Natural killer cell (primary cell): ENCODE measurements around the gene SECISBP2. TPM values are rescaled to one million over a fixed set of nuclear protein-coding genes. Genes with fewer than 3 reads are reported as not detected.
"Not testable (repeated sequence)": the region's sequence is repeated elsewhere in the genome, so short reads cannot be mapped to it uniquely, and the experiment has no call there.

Experiments used
- ATAC-seq, 3 donors: fragments of 150-1000 bp in 2 of 3; fragments of 200-7000 bp in 1 of 3; cut with Tn5 transposase; 1 replicate in 1 of 3; 2 replicates in 2 of 3; pipeline ENCODE4 v1.10.0; 2021; ENCODE audit warnings: mild to moderate bottlenecking in 2 of 3, moderate library complexity in 2 of 3
- DNase-seq, 2 donors: peaks; one replicate each; pipeline versions ENCODE4 v3.0.0 to v3.0.0-alpha.2; 2013 to 2021; ENCODE audit warnings: mixed read lengths in 1 of 2
- H3K27ac ChIP-seq: one replicate; pipeline ENCODE4 v1.5.1; 2013; ENCODE audit warnings: mild to moderate bottlenecking, low read length
- H3K27me3 ChIP-seq: one replicate; pipeline ENCODE4 v1.6.1; 2013; ENCODE audit warnings: low read length; ENCODE audit not compliant: control insufficient read depth, insufficient read depth
- H3K36me3 ChIP-seq: one replicate; pipeline ENCODE4 v1.6.1; 2013; ENCODE audit warnings: low read length; ENCODE audit not compliant: control insufficient read depth, insufficient read depth
- H3K4me1 ChIP-seq: one replicate; pipeline ENCODE4 v1.6.1; 2013; ENCODE audit warnings: low read length; ENCODE audit not compliant: control insufficient read depth, insufficient read depth
- H3K4me3 ChIP-seq: one replicate; pipeline ENCODE4 v1.5.1; 2013; ENCODE audit warnings: low read length
- H3K9me3 ChIP-seq: one replicate; pipeline ENCODE4 v1.6.1; 2013; ENCODE audit warnings: low read length; ENCODE audit not compliant: control insufficient read depth, insufficient read depth
- H3K27ac Mint-ChIP-seq, 2 donors: one replicate each; pipeline ENCODE4 v1.8.0; 2022; ENCODE audit warnings: mild to moderate bottlenecking in 2 of 2, mixed read lengths in 2 of 2, moderate library complexity in 1 of 2
- H3K27me3 Mint-ChIP-seq, 2 donors: one replicate each; pipeline ENCODE4 v1.8.0; 2022; ENCODE audit warnings: low read depth in 2 of 2, mixed read lengths in 2 of 2
- H3K36me3 Mint-ChIP-seq: one replicate; pipeline ENCODE4 v1.8.0; 2022; ENCODE audit warnings: mixed read lengths
- H3K4me1 Mint-ChIP-seq, 2 donors: one replicate each; pipeline ENCODE4 v1.8.0; 2022; ENCODE audit warnings: mixed read lengths in 2 of 2
- H3K4me3 Mint-ChIP-seq: one replicate; pipeline ENCODE4 v1.8.0; 2022; ENCODE audit warnings: mild to moderate bottlenecking, moderate library complexity, mixed read lengths
- H3K9me3 Mint-ChIP-seq, 2 donors: one replicate each; pipeline ENCODE4 v1.8.0; 2022; ENCODE audit warnings: mixed read lengths in 2 of 2
- WGBS: methylation state at CpG from one replicate; pipeline ENCODE4 v1.1.7; 2013; ENCODE audit warnings: missing lambda C conversion rate; ENCODE audit not compliant: insufficient coverage; 5-methylcytosine and 5-hydroxymethylcytosine counted together
- intact Hi-C: fragments of 100-400 bp; cut with micrococcal nuclease; formaldehyde crosslinking; loops from one replicate; pipeline ENCODE4 v1.14.2; 2022
- total RNA-seq, 4 donors: library from RNA; stranded (reverse); fragments of 120-200 nt in 1 of 4; gene quantifications; one replicate each; pipeline versions ENCODE4 v1.2.3 to v1.2.4, GENCODE V29; 2013 to 2022
- TF ChIP-seq, protein P1 (sequence below): fragments of 200-600 bp; IDR thresholded peaks from one replicate; pipeline ENCODE4 v1.8.0; 2022; ENCODE audit warnings: antibody characterized with exemption

The SECISBP2 gene
- 10 to 100 TPM; 79.5 to 95.8 (median 88.7) TPM for total RNA-seq
- total RNA-seq (2013), result 110 TPM

GRCh38 chr9:89318123-89319014 lies at the start of gene SECISBP2:
SECISBP2 (plus strand) TSS chr9:89318500; CDS start chr9:89318577, 77 bp downstream.
- DNase-seq (peak; percentile 96), ATAC-seq (peak; percentile 87 to 98 (median 92))
- Mint-ChIP-seq H3K36me3 (no peaks in the 10 kb centered on the region), H3K27me3 (no peaks in the 10 kb centered on the region), H3K4me3 (peak within 1 kb of the TSS; percentile 96), H3K9me3 (no peaks in the 10 kb centered on the region), H3K4me1 (peaks cover 34 to 38% of the 10 kb centered on the region in 2 donors), H3K27ac (peak within 1 kb of the TSS; percentile 94 to 98)
- intact Hi-C loops, result loop anchor here (1.0 to 2.0 kb wide), 3 partner anchors 8 to 230 kb away; no protein-coding TSS in a partner anchor
- Histone ChIP-seq H3K27me3 (no peaks in the 10 kb centered on the region), H3K36me3 (peaks cover 18% of the 10 kb centered on the region), H3K4me1 (peaks cover 16% of the 10 kb centered on the region), H3K9me3 (no peaks in the 10 kb centered on the region), H3K27ac (peak within 1 kb of the TSS; percentile 84), H3K4me3 (peak within 1 kb of the TSS; percentile 54)
- under 1% methylated on average over 91 of the region's 91 CpGs for WGBS
- TF ChIP-seq, protein P1, sequence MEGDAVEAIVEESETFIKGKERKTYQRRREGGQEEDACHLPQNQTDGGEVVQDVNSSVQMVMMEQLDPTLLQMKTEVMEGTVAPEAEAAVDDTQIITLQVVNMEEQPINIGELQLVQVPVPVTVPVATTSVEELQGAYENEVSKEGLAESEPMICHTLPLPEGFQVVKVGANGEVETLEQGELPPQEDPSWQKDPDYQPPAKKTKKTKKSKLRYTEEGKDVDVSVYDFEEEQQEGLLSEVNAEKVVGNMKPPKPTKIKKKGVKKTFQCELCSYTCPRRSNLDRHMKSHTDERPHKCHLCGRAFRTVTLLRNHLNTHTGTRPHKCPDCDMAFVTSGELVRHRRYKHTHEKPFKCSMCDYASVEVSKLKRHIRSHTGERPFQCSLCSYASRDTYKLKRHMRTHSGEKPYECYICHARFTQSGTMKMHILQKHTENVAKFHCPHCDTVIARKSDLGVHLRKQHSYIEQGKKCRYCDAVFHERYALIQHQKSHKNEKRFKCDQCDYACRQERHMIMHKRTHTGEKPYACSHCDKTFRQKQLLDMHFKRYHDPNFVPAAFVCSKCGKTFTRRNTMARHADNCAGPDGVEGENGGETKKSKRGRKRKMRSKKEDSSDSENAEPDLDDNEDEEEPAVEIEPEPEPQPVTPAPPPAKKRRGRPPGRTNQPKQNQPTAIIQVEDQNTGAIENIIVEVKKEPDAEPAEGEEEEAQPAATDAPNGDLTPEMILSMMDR, result peak; percentile 66

DNA sequence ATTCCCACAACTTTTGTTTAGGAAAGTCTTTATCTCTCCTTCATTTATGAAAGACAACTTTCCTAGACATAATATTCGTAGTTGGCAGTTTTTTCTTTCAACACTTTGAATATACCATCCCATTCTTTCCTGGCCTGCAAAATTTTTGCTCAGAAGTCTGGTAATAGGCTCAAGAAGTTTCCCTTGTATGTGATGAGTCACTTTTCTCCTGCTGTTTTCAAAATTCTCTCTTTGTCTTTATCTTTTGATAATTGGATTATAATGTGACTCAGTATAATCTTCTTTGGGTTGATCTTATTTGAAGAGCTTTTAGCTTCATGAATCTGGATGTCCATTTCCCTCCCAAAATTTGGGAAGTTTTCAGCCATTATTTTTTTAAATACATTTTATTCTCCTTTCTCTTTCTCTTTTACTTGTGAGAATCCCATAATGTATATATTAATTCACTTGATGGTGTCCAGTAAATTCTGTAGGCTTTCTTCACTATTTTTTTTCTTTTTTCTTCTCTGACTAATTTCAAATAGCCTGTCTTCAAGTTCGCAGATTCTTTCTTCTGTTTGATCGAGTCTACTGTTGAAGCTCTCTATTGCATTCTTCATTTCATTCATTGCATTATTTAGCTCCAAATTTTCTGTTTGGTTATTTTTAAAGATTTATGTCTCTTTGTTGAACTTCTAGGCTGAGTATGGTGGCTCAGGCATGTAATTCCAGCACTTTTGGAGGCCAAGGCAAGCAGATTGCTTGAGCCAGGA lies 44.6 kb upstream of the SECISBP2 start:
- WGBS, result 100% methylated on average over 2 of the region's 3 CpGs
- H3K36me3 ChIP-seq, result no peaks in the 10 kb centered on the region
- no peak overlapping the region for H3K27ac ChIP-seq
- TF ChIP-seq, protein P1, result no peak
- no peak for DNase-seq
- Mint-ChIP-seq H3K27me3 (peaks cover 18 to 48% of the 10 kb centered on the region in 2 donors), H3K4me1 (peaks cover 0 to 10% of the 10 kb centered on the region in 2 donors), H3K4me3 (no peak overlapping the region), H3K36me3 (peaks cover 34% of the 10 kb centered on the region), H3K27ac (no peak overlapping the region), H3K9me3 (peaks cover 10 to 14% of the 10 kb centered on the region in 2 donors)
- ATAC-seq, result no peak
- peaks cover 15% of the 10 kb centered on the region for H3K9me3 ChIP-seq
- H3K4me3 ChIP-seq, result no peak overlapping the region
- intact Hi-C loops, result no loop called here
- peaks cover 2% of the 10 kb centered on the region for H3K4me1 ChIP-seq
- no peaks in the 10 kb centered on the region for H3K27me3 ChIP-seq

DNA sequence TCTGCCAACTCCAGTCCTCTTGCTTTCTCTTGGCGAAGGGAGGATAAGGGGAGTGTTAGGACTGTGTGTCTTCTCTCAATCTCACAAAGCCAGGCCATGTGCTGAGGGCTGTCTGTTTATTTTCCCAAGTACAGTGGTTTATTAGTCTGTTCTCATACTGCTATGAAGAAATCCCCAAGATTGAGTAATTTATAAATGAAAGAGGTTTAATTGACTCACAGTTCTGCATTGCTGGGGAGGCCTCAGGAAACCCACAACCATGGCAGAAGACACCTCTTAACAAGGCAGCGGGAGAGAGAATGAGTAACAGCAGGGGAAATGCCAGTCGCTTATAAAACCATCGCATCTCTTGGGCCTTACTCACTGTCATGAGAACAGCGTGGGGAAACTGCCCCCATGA lies 43.5 kb upstream of the SECISBP2 start:
- Mint-ChIP-seq H3K27ac (no peak overlapping the region), H3K9me3 (peaks cover 10 to 14% of the 10 kb centered on the region in 2 donors), H3K27me3 (peaks cover 15 to 40% of the 10 kb centered on the region in 2 donors), H3K36me3 (peaks cover 34% of the 10 kb centered on the region), H3K4me3 (no peak overlapping the region), H3K4me1 (peaks cover 0 to 12% of the 10 kb centered on the region in 2 donors)
- peaks cover 15% of the 10 kb centered on the region for H3K9me3 ChIP-seq
- 83% methylated on average over 3 of the region's 5 CpGs for WGBS
- H3K27ac ChIP-seq, result no peak overlapping the region
- no peak for ATAC-seq
- H3K36me3 ChIP-seq, result no peaks in the 10 kb centered on the region
- TF ChIP-seq, protein P1, result no peak
- H3K4me1 ChIP-seq, result peaks cover 5% of the 10 kb centered on the region
- H3K27me3 ChIP-seq, result no peaks in the 10 kb centered on the region
- no peak overlapping the region for H3K4me3 ChIP-seq
- no peak for DNase-seq
- intact Hi-C loops, result no loop called here

DNA sequence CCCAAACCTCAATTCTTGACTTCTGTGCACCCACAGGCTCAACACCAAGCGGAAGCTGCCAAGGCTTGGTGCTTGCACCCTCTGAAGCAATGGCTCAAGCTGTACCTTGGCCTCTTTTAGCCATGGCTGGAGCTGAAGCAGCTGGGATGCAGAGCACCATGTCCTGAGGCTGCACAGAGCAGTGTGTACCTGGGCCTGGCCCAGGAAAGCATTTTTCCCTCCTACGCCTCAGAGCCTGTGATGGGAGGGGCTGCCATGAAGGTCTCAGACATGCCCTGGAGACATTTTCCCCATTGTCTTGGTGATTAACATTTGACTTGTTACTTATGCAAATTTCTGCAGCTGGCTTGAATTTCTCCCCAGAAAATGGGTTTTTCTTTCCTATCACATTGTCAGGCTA lies 42.3 kb upstream of the SECISBP2 start:
- H3K4me3 Mint-ChIP-seq, ATAC-seq, H3K27ac ChIP-seq, H3K27me3 ChIP-seq, H3K27ac Mint-ChIP-seq, H3K4me1 ChIP-seq, H3K36me3 ChIP-seq, intact Hi-C loops, DNase-seq, H3K4me3 ChIP-seq: not testable (repeated sequence)
- H3K36me3 Mint-ChIP-seq, result peaks cover 33% of the 10 kb centered on the region
- peaks cover 10 to 14% of the 10 kb centered on the region in 2 donors for H3K9me3 Mint-ChIP-seq
- peaks cover 15% of the 10 kb centered on the region for H3K9me3 ChIP-seq
- WGBS, result 100% methylated on average over 2 of the region's 2 CpGs
- H3K27me3 Mint-ChIP-seq, result peaks cover 14 to 28% of the 10 kb centered on the region in 2 donors
- H3K4me1 Mint-ChIP-seq, result peaks cover 0 to 12% of the 10 kb centered on the region in 2 donors
